PC-3 (cell line): ENCODE results near the gene SLC16A13. TPM values are rescaled to one million over a fixed set of nuclear protein-coding genes. Genes with fewer than 3 reads are reported as not detected.
A peak's percentile ranks its signal among the peaks of the same experiment; 100 is the strongest.

Experiments used
- ATAC-seq: fragments of 200-7000 bp; cut with Tn5 transposase; 2 replicates; pipeline ENCODE4 v1.9.1; 2020; ENCODE audit warnings: mild to moderate bottlenecking, moderate library complexity
- BruUV-seq: library from RNA; stranded (reverse); fragments of 400-500 nt; replicated peaks from 2 replicates; lab custom pipeline; 2021; lab: Mats Ljungman, UMichigan
- CTCF ChIA-PET: fragments of 300-600 bp; sonication (Branson Sonifier 250); formaldehyde crosslinking; loops from one replicate; lab custom pipeline; 2022; ENCODE audit warnings: antibody characterized with exemption; lab: Charles Lee
- POLR2A ChIA-PET: fragments of 300-600 bp; sonication (Branson Sonifier 250); formaldehyde crosslinking; loops from one replicate; lab custom pipeline; 2022; ENCODE audit warnings: antibody characterized with exemption; ENCODE audit not compliant: unreplicated experiment; lab: Charles Lee
- DNase-seq: peaks from one replicate; pipeline ENCODE4 v3.0.0-alpha.2; 2015
- H2AFZ ChIP-seq: fragments of 300-600 bp; sonication (generic); 2 replicates; pipeline ENCODE4 v1.6.0; 2016; ENCODE audit warnings: antibody characterized with exemption, low read length
- H3F3A ChIP-seq: fragments of 300-600 bp; sonication (generic); one replicate; pipeline ENCODE4 v1.6.0; 2017; ENCODE audit warnings: antibody characterized with exemption, low read length, control low read depth, mild to moderate bottlenecking; ENCODE audit not compliant: unreplicated experiment
- H3K27ac ChIP-seq: fragments of 300-600 bp; sonication (generic); 2 replicates; pipeline ENCODE4 v1.5.1; 2016; ENCODE audit warnings: mild to moderate bottlenecking, low read length
- H3K27me3 ChIP-seq: fragments of 300-600 bp; sonication (generic); 2 replicates; pipeline ENCODE4 v1.6.1; 2016; ENCODE audit warnings: low read length, mixed read lengths
- H3K36me3 ChIP-seq: fragments of 300-600 bp; sonication (generic); 2 replicates; pipeline ENCODE4 v1.6.1; 2016; ENCODE audit warnings: low read depth, mixed run types, low read length, mixed read lengths
- H3K4me1 ChIP-seq: fragments of 300-600 bp; sonication (generic); 2 replicates; pipeline ENCODE4 v1.5.1; 2016; ENCODE audit warnings: low read length; ENCODE audit not compliant: insufficient read depth
- H3K4me2 ChIP-seq: fragments of 300-600 bp; sonication (generic); 2 replicates; pipeline ENCODE4 v1.6.0; 2016; ENCODE audit warnings: low read length
- H3K4me3 ChIP-seq: fragments of 300-600 bp; sonication (generic); 2 replicates; pipeline ENCODE4 v1.5.1; 2016; ENCODE audit warnings: mild to moderate bottlenecking, low read length, mixed read lengths
- H3K79me2 ChIP-seq: fragments of 300-600 bp; sonication (generic); 2 replicates; pipeline ENCODE4 v1.6.1; 2017; ENCODE audit warnings: low read length, mixed read lengths
- H3K9ac ChIP-seq: fragments of 300-600 bp; sonication (generic); 2 replicates; pipeline ENCODE4 v1.6.0; 2016; ENCODE audit warnings: mild to moderate bottlenecking, low read length
- H3K9me2 ChIP-seq: fragments of 300-600 bp; sonication (generic); replicated peaks from 2 replicates; pipeline ENCODE4 v1.6.1; 2016; ENCODE audit warnings: mixed run types, low read length, mixed read lengths
- H3K9me3 ChIP-seq: fragments of 300-600 bp; sonication (generic); 2 replicates; pipeline ENCODE4 v1.6.1; 2016; ENCODE audit warnings: low read length, mixed read lengths
- H4K20me1 ChIP-seq: fragments of 300-600 bp; sonication (generic); 2 replicates; pipeline ENCODE4 v1.6.1; 2016; ENCODE audit warnings: low read length, mixed read lengths
- CTCF ChIP-seq: fragments of 300-600 bp; sonication (generic); conservative IDR thresholded peaks from 2 replicates; pipeline ENCODE4 v1.5.1; 2017; ENCODE audit warnings: antibody characterized with exemption, low read depth, mild to moderate bottlenecking, low read length
- EZH2 ChIP-seq: fragments of 300-600 bp; sonication (generic); IDR thresholded peaks from one replicate; pipeline ENCODE4 v1.6.1; 2017; ENCODE audit warnings: antibody characterized with exemption, mild to moderate bottlenecking, low read length; ENCODE audit not compliant: unreplicated experiment
- EZH2phosphoT487 ChIP-seq: fragments of 300-600 bp; sonication (generic); IDR thresholded peaks from 2 replicates; pipeline ENCODE4 v1.6.1; 2018; ENCODE audit warnings: mild to moderate bottlenecking, antibody characterized with exemption, low read length, borderline replicate concordance
- intact Hi-C: fragments of 100-400 bp; cut with micrococcal nuclease; formaldehyde crosslinking; loops from 2 replicates; pipeline ENCODE4 v1.9.0; 2023
- total RNA-seq: library from RNA; depleted of rRNA; stranded (reverse); fragments of >200 nt; gene quantifications from 2 replicates; pipeline ENCODE4 v1.2.3, GENCODE V29; 2014

The SLC16A13 gene
- total RNA-seq, 1 experiment from 2014 or later, result 0.62 TPM

GRCh38 chr17:7056386-7056785 is 20.6 kb downstream of the SLC16A13 start:
- TF ChIP-seq CTCF (no peak), EZH2 (no peak), EZH2phosphoT487 (no peak)
- no TSS peak for BruUV-seq
- H3K9me3 ChIP-seq, result no peaks in the 10 kb centered on the region
- H3K4me3 ChIP-seq, result no peak overlapping the region
- H2AFZ ChIP-seq, result no peak overlapping the region
- H3K36me3 ChIP-seq, result no peaks in the 10 kb centered on the region
- no peak overlapping the region for H3K27ac ChIP-seq
- no peak for ATAC-seq
- no peaks in the 10 kb centered on the region for H3K9me2 ChIP-seq
- intact Hi-C loops, result no loop called here
- H4K20me1 ChIP-seq, result no peaks in the 10 kb centered on the region
- H3K79me2 ChIP-seq, result no peaks in the 10 kb centered on the region
- peaks cover 27% of the 10 kb centered on the region for H3K4me1 ChIP-seq
- H3K4me2 ChIP-seq, result no peak overlapping the region
- no peak overlapping the region for H3K9ac ChIP-seq
- H3F3A ChIP-seq, result no peaks in the 10 kb centered on the region
- H3K27me3 ChIP-seq, result no peaks in the 10 kb centered on the region
- CTCF ChIA-PET, result no interaction called here
- POLR2A ChIA-PET, result no interaction called here
- peak; percentile 46 for DNase-seq

GRCh38 chr17:7058831-7059447 is 23.1 kb downstream of the SLC16A13 start:
- intact Hi-C loops, result no loop called here
- ChIA-PET POLR2A (no interaction called here), CTCF (no interaction called here)
- Histone ChIP-seq H3K27ac (peak overlapping the region; percentile 18; the same call in 1 of the 2 replicates), H3K27me3 (no peaks in the 10 kb centered on the region), H3K4me3 (no peak overlapping the region), H3K9ac (no peak overlapping the region), H3K79me2 (no peaks in the 10 kb centered on the region), H3K4me2 (no peak overlapping the region), H2AFZ (no peak overlapping the region), H3K4me1 (peaks cover 33% of the 10 kb centered on the region), H3K9me3 (no peaks in the 10 kb centered on the region), H3K36me3 (no peaks in the 10 kb centered on the region), H3K9me2 (no peaks in the 10 kb centered on the region), H4K20me1 (no peaks in the 10 kb centered on the region), H3F3A (no peaks in the 10 kb centered on the region)
- DNase-seq (no peak), ATAC-seq (no peak)
- BruUV-seq, result no TSS peak
- TF ChIP-seq EZH2, result no peak

- Histone ChIP-seq H3K36me3 (no peaks in the 10 kb centered on the region), H3K4me1 (peaks cover 29% of the 10 kb centered on the region), H2AFZ (no peak overlapping the region), H3K9me2 (no peaks in the 10 kb centered on the region), H3K27me3 (no peaks in the 10 kb centered on the region), H3K4me3 (no peak overlapping the region), H3K4me2 (peak overlapping the region; percentile 38), H4K20me1 (no peaks in the 10 kb centered on the region), H3K9ac (peak overlapping the region; percentile 54), H3K79me2 (no peaks in the 10 kb centered on the region), H3F3A (no peaks in the 10 kb centered on the region), H3K27ac (peak overlapping the region; percentile 91), H3K9me3 (no peaks in the 10 kb centered on the region)
- TF ChIP-seq EZH2, result no peak
- no peak for TF ChIP-seq CTCF
- TF ChIP-seq EZH2phosphoT487, result no peak
- intact Hi-C loops, result loop anchor here (5.0 kb wide), 1 partner anchor 37 kb away; no protein-coding TSS in a partner anchor
- ChIA-PET CTCF (interaction anchor here (0.7 kb wide), 1 partner anchor 15 kb away, joined by 6 read pairs; no protein-coding TSS in a partner anchor), POLR2A (no interaction called here)
- ATAC-seq, result peak; percentile 91
- no TSS peak for BruUV-seq
- peak; percentile 98 for DNase-seq
These were observed 24.5 kb downstream of the SLC16A13 start for GRCh38 chr17:7060165-7060891.
